ENCODE data around the gene C19orf73.

C19orf73 gene

DNA sequence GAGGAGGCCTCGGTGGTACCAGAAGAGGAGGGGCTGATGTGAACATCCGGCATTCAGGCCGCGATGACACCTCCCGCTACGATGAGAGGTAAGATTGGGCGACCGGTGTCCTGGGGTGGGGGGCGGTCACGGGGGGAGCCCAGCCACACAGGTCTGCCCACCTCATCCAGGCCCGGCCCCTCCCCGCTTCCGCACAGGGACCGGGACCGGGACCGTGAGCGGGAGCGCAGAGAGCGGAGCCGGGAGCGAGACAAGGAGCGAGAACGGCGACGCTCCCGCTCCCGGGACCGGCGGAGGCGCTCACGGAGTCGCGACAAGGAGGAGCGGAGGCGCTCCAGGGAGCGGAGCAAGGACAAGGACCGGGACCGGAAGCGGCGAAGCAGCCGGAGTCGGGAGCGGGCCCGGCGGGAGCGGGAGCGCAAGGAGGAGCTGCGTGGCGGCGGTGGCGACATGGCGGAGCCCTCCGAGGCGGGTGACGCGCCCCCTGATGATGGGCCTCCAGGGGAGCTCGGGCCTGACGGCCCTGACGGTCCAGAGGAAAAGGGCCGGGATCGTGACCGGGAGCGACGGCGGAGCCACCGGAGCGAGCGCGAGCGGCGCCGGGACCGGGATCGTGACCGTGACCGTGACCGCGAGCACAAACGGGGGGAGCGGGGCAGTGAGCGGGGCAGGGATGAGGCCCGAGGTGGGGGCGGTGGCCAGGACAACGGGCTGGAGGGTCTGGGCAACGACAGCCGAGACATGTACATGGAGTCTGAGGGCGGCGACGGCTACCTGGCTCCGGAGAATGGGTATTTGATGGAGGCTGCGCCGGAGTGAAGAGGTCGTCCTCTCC is 11.1 kb downstream of the C19orf73 start:
- Mint-ChIP-seq H3K9me3 (no peaks in the 10 kb centered on the region), H3K27me3 (no peaks in the 10 kb centered on the region), H3K27ac (peak overlapping the region; percentile 53), H3K4me1 (peaks cover 19 to 25% of the 10 kb centered on the region in 2 donors), H3K4me3 (no peak overlapping the region), H3K36me3 (peaks cover 44 to 50% of the 10 kb centered on the region in 2 donors)
- no peak for ATAC-seq (replicated peaks)
- DNase-seq: no peak

DNA sequence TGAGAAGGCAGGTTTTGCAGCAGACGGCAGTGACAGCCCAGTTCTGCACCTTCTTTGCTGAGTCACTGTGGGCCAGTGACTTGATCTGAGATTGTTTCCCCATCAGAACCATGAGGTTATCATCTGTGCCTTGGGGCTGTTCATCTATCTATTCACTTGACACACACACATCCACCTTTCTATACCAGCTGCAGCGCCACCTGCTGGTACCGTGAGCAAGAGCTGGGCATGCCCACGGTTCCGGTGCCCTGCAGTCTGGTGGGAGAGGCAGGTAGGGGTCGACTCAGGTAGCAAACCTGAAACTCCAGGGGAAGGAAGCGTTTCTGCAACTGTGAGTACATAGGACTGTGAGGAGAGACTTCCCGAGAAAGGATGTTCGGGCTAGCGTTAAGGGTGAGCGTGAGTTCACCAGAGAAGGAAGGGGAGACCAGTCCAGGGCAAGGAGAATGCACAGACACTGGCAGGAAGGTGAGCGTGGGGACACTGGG is 12.3 kb downstream of the C19orf73 start:
- ATAC-seq (replicated peaks) (peak; percentile 80 to 83), DNase-seq (peak; percentile 42)
- H3K9me3 Mint-ChIP-seq: no peaks in the 10 kb centered on the region
- peaks cover 49 to 56% of the 10 kb centered on the region in 2 donors for H3K36me3 Mint-ChIP-seq
- H3K4me1 Mint-ChIP-seq: peaks cover 23 to 33% of the 10 kb centered on the region in 2 donors
- peak overlapping the region; percentile 53 for H3K27ac Mint-ChIP-seq
- H3K27me3 Mint-ChIP-seq: no peaks in the 10 kb centered on the region
- no peak overlapping the region for H3K4me3 Mint-ChIP-seq

DNA sequence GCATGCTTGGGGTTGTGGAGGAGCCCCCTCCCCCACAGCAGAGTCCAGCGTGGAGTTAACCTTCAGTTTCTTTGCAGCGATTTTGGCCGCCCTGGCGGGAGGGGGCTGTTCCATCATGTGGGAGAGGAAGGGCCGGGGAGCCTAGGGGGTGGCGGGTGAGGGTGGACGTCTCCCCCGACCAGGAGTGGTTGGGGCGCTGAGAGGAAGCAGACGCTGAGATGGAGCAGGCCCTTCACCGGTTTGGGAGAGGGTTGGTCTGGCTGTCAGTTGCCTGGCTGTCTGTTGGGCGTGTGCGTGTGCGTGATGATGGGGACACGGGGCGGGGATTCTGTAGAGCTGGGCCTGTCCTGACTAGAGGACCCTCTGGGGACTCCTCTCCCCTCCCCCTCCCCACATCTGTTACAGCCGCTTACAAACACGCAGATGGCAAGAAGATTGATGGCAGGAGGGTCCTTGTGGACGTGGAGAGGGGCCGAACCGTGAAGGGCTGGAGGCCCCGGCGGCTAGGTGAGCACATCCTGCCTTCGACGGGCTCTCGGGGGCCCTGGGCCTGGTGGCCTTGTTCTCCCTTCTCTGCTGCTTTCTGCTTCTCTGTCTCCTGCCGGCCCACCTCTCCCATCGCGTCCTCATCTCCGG is 14.6 kb downstream of the C19orf73 start:
- no peaks in the 10 kb centered on the region for H3K27me3 Mint-ChIP-seq
- peak overlapping the region; percentile 89 for H3K27ac Mint-ChIP-seq
- DNase-seq (no peak), ATAC-seq (replicated peaks) (peak; percentile 13 to 32)
- H3K36me3 Mint-ChIP-seq: peaks cover 55 to 69% of the 10 kb centered on the region in 2 donors
- H3K4me1 Mint-ChIP-seq: peaks cover 31 to 42% of the 10 kb centered on the region in 2 donors
- no peak overlapping the region for H3K4me3 Mint-ChIP-seq
- H3K9me3 Mint-ChIP-seq: no peaks in the 10 kb centered on the region

DNA sequence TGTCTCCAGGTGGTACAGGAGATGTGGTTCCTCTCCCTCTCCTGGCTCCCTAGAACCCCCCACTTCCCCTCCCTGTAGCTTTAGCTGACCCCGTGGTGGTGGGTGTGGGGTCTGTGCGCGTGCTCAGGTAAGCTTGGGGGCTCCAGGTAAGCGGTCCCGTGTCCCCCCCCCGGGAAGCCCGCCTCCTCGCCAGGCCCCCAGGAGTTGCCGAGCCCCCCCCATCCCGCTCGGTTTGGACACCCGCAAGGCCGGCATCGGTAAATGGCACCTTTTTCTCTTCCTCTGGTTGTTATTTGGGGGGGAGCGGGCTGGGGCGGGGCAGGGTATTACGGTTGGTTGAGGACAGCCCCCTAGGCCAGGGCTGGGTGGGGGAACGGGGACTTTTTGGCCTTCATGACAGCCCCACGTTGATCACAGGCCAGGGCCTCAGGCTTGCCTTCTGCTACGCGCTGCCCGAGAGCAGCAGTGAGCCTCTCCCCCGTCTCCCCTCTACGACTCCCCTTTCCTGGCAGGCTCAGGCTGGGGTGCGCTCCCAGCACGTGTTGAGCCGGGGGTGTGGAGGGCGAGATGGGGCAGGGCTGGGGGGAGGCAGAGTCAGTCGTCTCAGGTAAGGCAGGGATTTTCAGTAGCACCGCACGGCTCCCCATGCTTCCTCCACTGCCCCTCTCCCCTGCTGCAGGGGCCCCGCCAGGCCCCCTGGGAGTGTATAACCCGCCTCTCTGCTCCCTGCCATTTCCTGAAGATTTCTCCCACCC is 15.4 kb downstream of the C19orf73 start:
- Mint-ChIP-seq H3K4me3 (peak overlapping the region in 1 of 2 donors; percentile 13), H3K27me3 (no peaks in the 10 kb centered on the region), H3K9me3 (no peaks in the 10 kb centered on the region), H3K4me1 (peaks cover 31 to 42% of the 10 kb centered on the region in 2 donors), H3K36me3 (peaks cover 54 to 68% of the 10 kb centered on the region in 2 donors), H3K27ac (peak overlapping the region; percentile 89)
- ATAC-seq (replicated peaks) (no peak), DNase-seq (no peak)

DNA sequence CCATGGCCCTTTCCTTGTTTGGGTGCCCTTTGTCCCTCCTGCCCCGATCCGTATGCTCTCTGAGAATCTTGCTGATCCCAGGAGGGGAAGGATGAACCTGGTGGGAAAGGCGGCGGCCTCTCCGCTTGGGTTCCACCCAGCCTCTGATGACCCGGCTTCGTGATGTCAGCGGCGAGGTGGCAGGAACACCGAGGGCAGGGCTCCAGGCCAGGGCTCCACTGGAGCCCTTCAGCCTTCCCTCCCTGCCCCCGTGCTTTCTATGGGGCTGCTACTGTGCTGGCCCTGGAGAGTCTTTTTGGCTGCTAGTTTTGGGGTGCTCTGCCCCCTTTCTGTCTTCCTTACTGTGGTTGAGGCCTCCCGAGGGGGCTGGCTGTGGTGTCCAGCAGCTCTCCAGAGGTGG is 16.6 kb downstream of the C19orf73 start:
- H3K27me3 Mint-ChIP-seq: no peaks in the 10 kb centered on the region
- H3K36me3 Mint-ChIP-seq: peaks cover 55 to 67% of the 10 kb centered on the region in 2 donors
- peak overlapping the region; percentile 31 for H3K27ac Mint-ChIP-seq
- H3K4me3 Mint-ChIP-seq: no peak overlapping the region
- no peaks in the 10 kb centered on the region for H3K9me3 Mint-ChIP-seq
- DNase-seq: no peak
- ATAC-seq (replicated peaks): no peak
- H3K4me1 Mint-ChIP-seq: peaks cover 32 to 50% of the 10 kb centered on the region in 2 donors

DNA sequence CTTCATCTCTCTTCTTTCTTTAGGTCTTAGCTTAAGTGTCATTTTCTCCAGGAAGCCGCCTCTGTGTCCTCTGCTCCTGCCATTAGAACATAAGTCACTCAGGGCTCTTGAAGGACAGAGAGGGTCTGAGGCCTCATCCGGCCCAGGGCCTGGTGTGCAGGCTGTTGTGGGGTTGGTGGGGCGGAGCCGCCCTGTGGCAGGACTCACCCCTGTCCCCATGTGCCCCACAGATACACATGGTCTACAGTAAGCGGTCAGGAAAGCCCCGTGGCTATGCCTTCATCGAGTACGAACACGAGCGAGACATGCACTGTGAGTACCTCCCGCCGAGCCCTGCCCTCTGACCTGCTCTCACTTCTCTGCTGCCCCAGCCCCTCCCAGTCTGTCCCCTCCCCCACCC is 17.8 kb downstream of the C19orf73 start:
- DNase-seq (no peak), ATAC-seq (replicated peaks) (no peak)
- Mint-ChIP-seq H3K9me3 (no peaks in the 10 kb centered on the region), H3K27me3 (no peaks in the 10 kb centered on the region), H3K27ac (no peak overlapping the region), H3K4me3 (no peak overlapping the region), H3K4me1 (peaks cover 26 to 51% of the 10 kb centered on the region in 2 donors), H3K36me3 (peaks cover 49 to 62% of the 10 kb centered on the region in 2 donors)

DNA sequence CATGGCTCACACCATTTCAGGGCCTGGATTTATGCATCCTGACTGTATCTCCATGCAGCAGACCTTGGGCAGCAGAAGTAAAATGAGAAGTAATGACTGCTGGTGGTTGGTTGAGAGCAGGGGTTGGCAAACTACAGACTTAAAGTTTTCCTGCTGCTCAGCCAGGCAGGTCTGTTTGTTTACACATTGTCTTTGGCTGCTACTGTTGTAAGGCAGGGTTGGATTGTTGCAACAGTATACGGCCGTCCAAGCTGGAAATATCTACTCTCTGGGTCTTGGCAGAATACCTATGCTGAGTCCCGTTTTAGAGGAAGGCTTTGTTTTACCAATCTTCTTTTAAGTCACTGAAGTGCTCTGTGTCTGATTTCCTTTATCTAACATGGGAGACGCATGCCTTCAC is 20.1 kb downstream of the C19orf73 start:
- no peak overlapping the region for H3K27ac Mint-ChIP-seq
- no peak for ATAC-seq (replicated peaks)
- H3K36me3 Mint-ChIP-seq: peaks cover 35 to 58% of the 10 kb centered on the region in 2 donors

DNA sequence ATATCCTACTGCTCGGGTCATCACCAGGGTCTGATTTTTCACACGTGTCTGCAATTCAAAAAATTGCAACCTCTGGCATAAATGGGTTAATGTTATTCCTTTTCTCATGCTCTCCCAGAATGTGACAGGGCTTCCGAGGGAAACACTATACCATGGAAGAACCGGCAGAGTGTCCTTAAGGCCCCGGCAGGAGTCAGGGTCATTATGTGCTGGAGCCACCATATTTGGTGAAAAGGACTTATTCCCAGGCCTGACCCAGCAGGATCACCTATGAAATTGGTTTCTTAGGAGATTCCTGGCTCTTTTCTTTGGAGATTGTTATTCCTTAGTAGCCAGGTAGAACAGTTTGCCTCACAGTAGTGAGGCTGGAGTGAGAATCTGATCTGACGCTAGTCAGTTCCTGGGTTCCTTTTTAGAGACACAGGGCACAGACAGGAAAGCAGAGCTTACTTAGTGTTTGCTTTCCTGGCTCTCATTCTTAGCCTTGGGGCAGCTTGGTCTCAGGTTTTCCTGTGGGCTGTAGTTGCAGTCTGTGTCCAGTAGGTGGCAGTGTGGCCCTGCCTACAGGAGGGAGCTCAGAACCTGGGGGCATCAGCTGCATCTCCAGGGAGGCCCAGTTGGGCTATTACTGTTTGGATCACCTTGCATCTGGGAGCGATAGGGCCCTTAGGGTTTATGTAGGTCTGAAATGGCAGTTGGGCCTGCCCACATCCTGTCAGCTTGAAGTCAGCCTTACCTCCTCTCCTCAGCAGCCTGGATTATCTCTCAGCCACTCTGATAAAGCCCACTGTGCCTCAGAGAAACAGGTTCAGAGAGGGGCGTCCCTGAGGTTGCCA is 21.3 kb downstream of the C19orf73 start:
- peaks cover 31 to 58% of the 10 kb centered on the region in 2 donors for H3K36me3 Mint-ChIP-seq
- no peak overlapping the region for H3K27ac Mint-ChIP-seq
- no peaks in the 10 kb centered on the region for H3K27me3 Mint-ChIP-seq
- DNase-seq (peak; percentile 61), ATAC-seq (replicated peaks) (peak; percentile 92 to 94)
- H3K9me3 Mint-ChIP-seq: no peaks in the 10 kb centered on the region
- H3K4me1 Mint-ChIP-seq: peaks cover 18 to 33% of the 10 kb centered on the region in 2 donors
- H3K4me3 Mint-ChIP-seq: no peak overlapping the region

More for the DNA sequence above, 20.1 kb downstream of the C19orf73 start:
- no peak for DNase-seq
- H3K4me3 Mint-ChIP-seq: no peak overlapping the region
- peaks cover 21 to 45% of the 10 kb centered on the region in 2 donors for H3K4me1 Mint-ChIP-seq
- no peaks in the 10 kb centered on the region for H3K9me3 Mint-ChIP-seq
- H3K27me3 Mint-ChIP-seq: no peaks in the 10 kb centered on the region

DNA sequence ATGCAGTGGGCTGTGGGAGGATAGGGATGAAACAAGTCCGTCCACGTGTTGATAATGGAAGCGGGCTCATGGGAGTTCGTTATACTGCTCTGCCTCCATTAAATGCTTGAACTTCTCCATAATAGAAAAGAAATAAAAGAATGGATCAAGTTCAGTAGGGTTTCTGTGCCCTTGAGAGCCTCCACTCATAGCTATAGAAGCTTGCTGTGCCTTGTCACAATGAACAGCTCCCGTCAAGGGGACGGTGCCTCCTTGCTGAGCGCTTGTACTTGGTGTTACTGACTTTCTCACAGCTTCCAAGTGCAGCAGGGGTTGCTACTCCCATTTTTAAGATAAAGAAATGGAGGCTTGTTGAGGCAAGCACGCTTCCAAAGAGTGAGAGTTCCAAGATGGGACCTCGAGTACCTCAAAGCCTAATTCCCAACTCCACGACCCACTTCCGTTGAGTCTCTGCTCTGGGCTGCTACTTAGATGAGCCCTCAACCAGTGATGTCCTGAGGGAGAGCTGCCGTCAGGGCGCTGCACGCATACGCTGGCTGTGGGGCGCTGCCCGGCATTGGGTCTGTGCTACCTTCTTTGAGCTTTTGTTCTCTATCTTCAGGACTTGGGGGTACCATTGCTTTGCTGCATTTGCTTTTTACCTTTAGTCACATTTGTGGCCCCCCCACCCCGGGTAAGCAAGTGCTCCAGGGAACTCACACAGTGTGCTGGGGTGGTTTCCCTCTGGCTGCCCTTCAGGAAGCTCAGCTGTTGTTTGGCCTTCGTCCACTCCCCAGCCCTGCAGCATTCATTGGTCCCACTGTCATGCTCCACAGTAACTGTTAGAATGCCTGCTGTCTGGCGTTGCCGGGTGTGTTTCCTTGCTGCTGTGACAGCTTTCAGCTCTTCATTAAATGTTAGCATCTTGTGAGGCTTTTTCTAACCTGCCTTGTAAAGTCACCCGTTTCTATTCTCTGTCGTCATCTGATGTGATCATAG is 24.1 kb downstream of the C19orf73 start:
- peak overlapping the region; percentile 31 for H3K27ac Mint-ChIP-seq
- ATAC-seq (replicated peaks) (no peak), DNase-seq (no peak)
- no peaks in the 10 kb centered on the region for H3K9me3 Mint-ChIP-seq
- H3K4me3 Mint-ChIP-seq: no peak overlapping the region
- peaks cover 35 to 62% of the 10 kb centered on the region in 2 donors for H3K36me3 Mint-ChIP-seq
- peaks cover 21 to 39% of the 10 kb centered on the region in 2 donors for H3K4me1 Mint-ChIP-seq
- H3K27me3 Mint-ChIP-seq: no peaks in the 10 kb centered on the region

DNA sequence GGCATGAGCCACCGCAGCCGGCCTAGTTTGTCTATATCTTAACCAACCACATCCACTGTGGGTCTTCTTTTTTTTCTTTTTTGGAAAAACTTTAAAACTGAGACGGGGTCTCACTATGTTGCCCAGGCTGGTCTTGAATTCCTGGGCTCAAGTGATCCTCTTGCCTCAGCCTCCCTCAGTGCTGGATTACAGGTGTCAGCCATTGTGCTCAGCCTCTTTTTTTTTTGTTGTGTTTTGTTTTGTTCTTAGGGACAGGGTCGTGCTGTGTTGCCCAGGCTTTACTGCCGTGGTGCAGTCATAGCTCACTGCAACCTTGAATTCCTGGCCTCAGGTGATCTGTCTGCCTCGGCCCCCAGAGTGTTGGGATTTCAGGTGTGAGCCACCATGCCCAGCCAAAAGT is 26.3 kb downstream of the C19orf73 start:
- no peak overlapping the region for H3K27ac Mint-ChIP-seq

DNA sequence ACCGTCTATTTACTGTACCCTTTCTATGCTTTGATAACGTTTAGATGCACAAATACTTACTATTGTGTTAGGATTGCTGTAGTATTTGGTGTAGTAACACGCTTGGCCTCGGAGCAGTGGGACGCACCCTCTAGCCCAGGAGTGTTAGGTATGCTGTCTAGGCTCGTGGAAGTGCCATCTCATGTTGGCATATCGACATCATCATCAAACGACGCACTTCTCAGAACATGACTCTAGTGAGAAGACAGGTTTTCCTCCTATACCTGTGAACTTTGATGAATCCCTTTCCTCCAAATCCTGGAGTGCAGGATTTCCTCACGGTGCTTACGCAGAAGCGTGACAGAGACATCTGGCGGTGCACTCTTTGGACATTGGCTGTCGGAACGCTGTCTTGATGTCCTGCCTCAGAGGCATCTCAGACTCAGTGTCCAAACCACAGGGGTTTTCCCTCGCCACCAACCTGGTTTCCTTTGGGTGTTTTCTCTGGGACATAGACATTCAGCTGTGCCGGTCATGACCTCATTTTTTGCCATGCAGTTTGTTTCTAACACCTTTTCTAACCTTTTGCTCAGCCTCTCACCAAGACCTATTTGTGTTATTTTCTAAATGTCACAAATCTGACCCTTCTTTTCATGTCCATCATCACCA is 27.4 kb downstream of the C19orf73 start:
- H3K27ac Mint-ChIP-seq: no peak overlapping the region
- peaks cover 30 to 53% of the 10 kb centered on the region in 2 donors for H3K36me3 Mint-ChIP-seq
- peaks cover 28 to 54% of the 10 kb centered on the region in 2 donors for H3K4me1 Mint-ChIP-seq
- no peaks in the 10 kb centered on the region for H3K27me3 Mint-ChIP-seq
- ATAC-seq (replicated peaks) (no peak), DNase-seq (no peak)
- H3K9me3 Mint-ChIP-seq: no peaks in the 10 kb centered on the region
- H3K4me3 Mint-ChIP-seq: no peak overlapping the region

More for the DNA sequence above, 26.3 kb downstream of the C19orf73 start:
- Mint-ChIP-seq H3K27me3 (no peaks in the 10 kb centered on the region), H3K9me3 (no peaks in the 10 kb centered on the region), H3K4me1 (peaks cover 21 to 48% of the 10 kb centered on the region in 2 donors), H3K4me3 (no peak overlapping the region), H3K36me3 (peaks cover 24 to 50% of the 10 kb centered on the region in 2 donors)
- no peak for ATAC-seq (replicated peaks)
- no peak for DNase-seq

DNA sequence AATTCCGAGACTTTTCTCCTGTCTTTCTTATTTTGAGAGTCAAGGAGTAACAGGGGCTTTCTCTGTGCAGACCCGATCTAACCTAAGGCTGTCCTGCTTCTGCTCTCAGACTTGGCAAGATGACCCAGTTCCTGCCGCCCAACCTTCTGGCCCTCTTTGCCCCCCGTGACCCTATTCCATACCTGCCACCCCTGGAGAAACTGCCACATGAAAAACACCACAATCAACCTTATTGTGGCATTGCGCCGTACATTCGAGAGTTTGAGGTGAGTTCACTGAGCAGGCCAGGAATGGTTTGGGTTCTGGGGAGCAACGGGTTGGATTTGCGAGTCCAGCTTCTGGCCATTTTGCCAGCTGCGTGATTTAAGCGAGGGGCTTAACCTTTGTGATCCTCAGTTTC is 32.6 kb downstream of the C19orf73 start:
- peaks cover 31 to 36% of the 10 kb centered on the region in 2 donors for H3K36me3 Mint-ChIP-seq

More for the DNA sequence above, 32.6 kb downstream of the C19orf73 start:
- DNase-seq: no peak
- Mint-ChIP-seq H3K27ac (peak overlapping the region; percentile 98), H3K27me3 (peaks cover 0 to 5% of the 10 kb centered on the region in 2 donors), H3K4me1 (peaks cover 27 to 52% of the 10 kb centered on the region in 2 donors), H3K4me3 (peak overlapping the region; percentile 98), H3K9me3 (no peaks in the 10 kb centered on the region)
- no peak for ATAC-seq (replicated peaks)

Measured in stimulated activated naive B cell treated with anti-CD40 and anti-IgM and Interleukin-4, amounts not matched to agents 10 μg/mL and 1 μg/mL and 100 μg/mL, for 72 hours (primary cell).